PC-3 (cell line): Measurements from ENCODE around the gene EFHC1. TPM values are rescaled to one million over a fixed set of nuclear protein-coding genes. Genes with fewer than 3 reads are reported as not detected.

Experiments
- ATAC-seq: fragments of 200-7000 bp; cut with Tn5 transposase; 2 replicates; pipeline ENCODE4 v1.9.1; 2020; ENCODE audit warnings: mild to moderate bottlenecking, moderate library complexity
- BruUV-seq: library from RNA; stranded (reverse); fragments of 400-500 nt; replicated peaks from 2 replicates; lab custom pipeline; 2021; lab: Mats Ljungman, UMichigan
- CTCF ChIA-PET: fragments of 300-600 bp; sonication (Branson Sonifier 250); formaldehyde crosslinking; loops from one replicate; lab custom pipeline; 2022; ENCODE audit warnings: antibody characterized with exemption; lab: Charles Lee
- POLR2A ChIA-PET: fragments of 300-600 bp; sonication (Branson Sonifier 250); formaldehyde crosslinking; loops from one replicate; lab custom pipeline; 2022; ENCODE audit warnings: antibody characterized with exemption; ENCODE audit not compliant: unreplicated experiment; lab: Charles Lee
- DNase-seq: peaks from one replicate; pipeline ENCODE4 v3.0.0-alpha.2; 2015
- H2AFZ ChIP-seq: fragments of 300-600 bp; sonication (generic); 2 replicates; pipeline ENCODE4 v1.6.0; 2016; ENCODE audit warnings: antibody characterized with exemption, low read length
- H3F3A ChIP-seq: fragments of 300-600 bp; sonication (generic); one replicate; pipeline ENCODE4 v1.6.0; 2017; ENCODE audit warnings: antibody characterized with exemption, low read length, control low read depth, mild to moderate bottlenecking; ENCODE audit not compliant: unreplicated experiment
- H3K27ac ChIP-seq: fragments of 300-600 bp; sonication (generic); 2 replicates; pipeline ENCODE4 v1.5.1; 2016; ENCODE audit warnings: mild to moderate bottlenecking, low read length
- H3K27me3 ChIP-seq: fragments of 300-600 bp; sonication (generic); 2 replicates; pipeline ENCODE4 v1.6.1; 2016; ENCODE audit warnings: low read length, mixed read lengths
- H3K36me3 ChIP-seq: fragments of 300-600 bp; sonication (generic); 2 replicates; pipeline ENCODE4 v1.6.1; 2016; ENCODE audit warnings: low read depth, mixed run types, low read length, mixed read lengths
- H3K4me1 ChIP-seq: fragments of 300-600 bp; sonication (generic); 2 replicates; pipeline ENCODE4 v1.5.1; 2016; ENCODE audit warnings: low read length; ENCODE audit not compliant: insufficient read depth
- H3K4me2 ChIP-seq: fragments of 300-600 bp; sonication (generic); 2 replicates; pipeline ENCODE4 v1.6.0; 2016; ENCODE audit warnings: low read length
- H3K4me3 ChIP-seq: fragments of 300-600 bp; sonication (generic); 2 replicates; pipeline ENCODE4 v1.5.1; 2016; ENCODE audit warnings: mild to moderate bottlenecking, low read length, mixed read lengths
- H3K79me2 ChIP-seq: fragments of 300-600 bp; sonication (generic); 2 replicates; pipeline ENCODE4 v1.6.1; 2017; ENCODE audit warnings: low read length, mixed read lengths
- H3K9ac ChIP-seq: fragments of 300-600 bp; sonication (generic); 2 replicates; pipeline ENCODE4 v1.6.0; 2016; ENCODE audit warnings: mild to moderate bottlenecking, low read length
- H3K9me2 ChIP-seq: fragments of 300-600 bp; sonication (generic); replicated peaks from 2 replicates; pipeline ENCODE4 v1.6.1; 2016; ENCODE audit warnings: mixed run types, low read length, mixed read lengths
- H3K9me3 ChIP-seq: fragments of 300-600 bp; sonication (generic); 2 replicates; pipeline ENCODE4 v1.6.1; 2016; ENCODE audit warnings: low read length, mixed read lengths
- H4K20me1 ChIP-seq: fragments of 300-600 bp; sonication (generic); 2 replicates; pipeline ENCODE4 v1.6.1; 2016; ENCODE audit warnings: low read length, mixed read lengths
- EZH2 ChIP-seq: fragments of 300-600 bp; sonication (generic); IDR thresholded peaks from one replicate; pipeline ENCODE4 v1.6.1; 2017; ENCODE audit warnings: antibody characterized with exemption, mild to moderate bottlenecking, low read length; ENCODE audit not compliant: unreplicated experiment
- EZH2phosphoT487 ChIP-seq: fragments of 300-600 bp; sonication (generic); IDR thresholded peaks from 2 replicates; pipeline ENCODE4 v1.6.1; 2018; ENCODE audit warnings: mild to moderate bottlenecking, antibody characterized with exemption, low read length, borderline replicate concordance
- intact Hi-C: fragments of 100-400 bp; cut with micrococcal nuclease; formaldehyde crosslinking; loops from 2 replicates; pipeline ENCODE4 v1.9.0; 2023
- total RNA-seq: library from RNA; depleted of rRNA; stranded (reverse); fragments of >200 nt; gene quantifications from 2 replicates; pipeline ENCODE4 v1.2.3, GENCODE V29; 2014
- TF ChIP-seq, protein P1 (sequence below): fragments of 300-600 bp; sonication (generic); conservative IDR thresholded peaks from 2 replicates; pipeline ENCODE4 v1.5.1; 2017; ENCODE audit warnings: antibody characterized with exemption, low read depth, mild to moderate bottlenecking, low read length

The EFHC1 gene
- total RNA-seq, 1 experiment from 2014 or later, result 22.4 TPM

DNA sequence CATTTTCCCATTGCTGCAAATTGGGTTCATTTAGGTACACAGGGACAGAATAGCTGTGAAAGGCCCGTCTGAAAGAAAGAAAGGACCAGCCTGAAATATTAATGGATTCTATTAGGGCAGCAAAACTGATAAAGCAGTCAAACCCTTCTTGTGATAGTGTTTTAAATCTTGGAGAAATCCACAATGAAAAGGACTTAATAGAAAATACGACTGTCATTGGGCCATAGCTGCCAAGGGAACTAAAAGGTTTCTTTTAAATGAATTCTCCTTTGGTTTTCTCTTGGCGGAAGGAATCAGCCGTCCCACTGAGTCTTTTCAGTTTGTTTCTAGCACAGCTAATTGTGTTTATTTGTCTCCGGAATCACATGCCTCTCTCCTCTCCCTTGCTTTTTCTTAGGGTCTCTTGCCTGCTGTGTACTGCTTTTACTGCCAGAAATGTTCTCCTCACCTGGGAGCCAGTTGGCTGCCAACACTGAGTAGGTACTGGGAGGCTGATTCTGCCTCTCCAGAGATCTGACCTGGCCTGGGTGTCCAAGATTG, 46.9 kb upstream of the EFHC1 start:
- no peak overlapping the region for H3K4me2 ChIP-seq
- H3K4me3 ChIP-seq, result no peak overlapping the region
- intact Hi-C loops, result no loop called here
- DNase-seq, result no peak
- H3K9me2 ChIP-seq, result no peaks in the 10 kb centered on the region
- no peak for ATAC-seq
- no peaks in the 10 kb centered on the region for H3K9me3 ChIP-seq
- no peaks in the 10 kb centered on the region for H4K20me1 ChIP-seq
- no TSS peak for BruUV-seq
- no peak overlapping the region for H2AFZ ChIP-seq
- ChIA-PET POLR2A (no interaction called here), CTCF (no interaction called here)
- no peaks in the 10 kb centered on the region for H3K79me2 ChIP-seq
- no peaks in the 10 kb centered on the region for H3F3A ChIP-seq
- no peaks in the 10 kb centered on the region for H3K4me1 ChIP-seq
- H3K36me3 ChIP-seq, result no peaks in the 10 kb centered on the region
- H3K9ac ChIP-seq, result no peak overlapping the region
- no peaks in the 10 kb centered on the region for H3K27me3 ChIP-seq
- no peak overlapping the region for H3K27ac ChIP-seq
- TF ChIP-seq, protein P1, sequence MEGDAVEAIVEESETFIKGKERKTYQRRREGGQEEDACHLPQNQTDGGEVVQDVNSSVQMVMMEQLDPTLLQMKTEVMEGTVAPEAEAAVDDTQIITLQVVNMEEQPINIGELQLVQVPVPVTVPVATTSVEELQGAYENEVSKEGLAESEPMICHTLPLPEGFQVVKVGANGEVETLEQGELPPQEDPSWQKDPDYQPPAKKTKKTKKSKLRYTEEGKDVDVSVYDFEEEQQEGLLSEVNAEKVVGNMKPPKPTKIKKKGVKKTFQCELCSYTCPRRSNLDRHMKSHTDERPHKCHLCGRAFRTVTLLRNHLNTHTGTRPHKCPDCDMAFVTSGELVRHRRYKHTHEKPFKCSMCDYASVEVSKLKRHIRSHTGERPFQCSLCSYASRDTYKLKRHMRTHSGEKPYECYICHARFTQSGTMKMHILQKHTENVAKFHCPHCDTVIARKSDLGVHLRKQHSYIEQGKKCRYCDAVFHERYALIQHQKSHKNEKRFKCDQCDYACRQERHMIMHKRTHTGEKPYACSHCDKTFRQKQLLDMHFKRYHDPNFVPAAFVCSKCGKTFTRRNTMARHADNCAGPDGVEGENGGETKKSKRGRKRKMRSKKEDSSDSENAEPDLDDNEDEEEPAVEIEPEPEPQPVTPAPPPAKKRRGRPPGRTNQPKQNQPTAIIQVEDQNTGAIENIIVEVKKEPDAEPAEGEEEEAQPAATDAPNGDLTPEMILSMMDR, result no peak
- TF ChIP-seq EZH2 (no peak), EZH2phosphoT487 (no peak)

DNA sequence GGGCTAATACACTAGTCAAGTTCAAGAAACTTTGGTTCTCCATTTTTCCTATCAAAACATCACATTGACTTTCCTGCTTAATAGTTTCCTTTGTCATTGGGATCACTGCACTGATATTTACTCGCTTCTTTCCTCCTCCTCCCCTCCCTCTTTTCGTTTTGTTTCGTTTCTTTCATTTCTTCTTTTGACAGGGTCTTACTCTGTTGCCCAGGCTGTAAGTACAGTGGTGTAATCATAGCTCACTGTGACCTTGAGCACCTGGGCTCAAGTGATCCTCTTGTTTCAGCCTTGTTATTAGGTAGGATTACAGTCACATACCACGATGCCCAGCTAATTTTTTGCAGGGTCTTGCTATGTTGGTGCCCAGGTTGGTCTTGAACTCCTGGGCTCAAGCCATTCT, 45.9 kb upstream of the EFHC1 start:
- ChIA-PET POLR2A (no interaction called here), CTCF (interaction anchor here (0.6 kb wide), 1 partner anchor 16 kb away, joined by 3 read pairs; no protein-coding TSS in a partner anchor)
- TF ChIP-seq, protein P1, result no peak
- TF ChIP-seq EZH2phosphoT487, result no peak
- no peak for TF ChIP-seq EZH2
- Histone ChIP-seq H3K9ac (no peak overlapping the region), H2AFZ (no peak overlapping the region), H3K27me3 (no peaks in the 10 kb centered on the region), H3K79me2 (no peaks in the 10 kb centered on the region), H3K9me2 (no peaks in the 10 kb centered on the region), H3K9me3 (no peaks in the 10 kb centered on the region), H3K4me2 (no peak overlapping the region), H3K4me1 (no peaks in the 10 kb centered on the region), H3K27ac (no peak overlapping the region), H3K4me3 (no peak overlapping the region), H3K36me3 (no peaks in the 10 kb centered on the region), H3F3A (no peaks in the 10 kb centered on the region), H4K20me1 (no peaks in the 10 kb centered on the region)
- ATAC-seq, result no peak
- intact Hi-C loops, result no loop called here
- no peak for DNase-seq
- no TSS peak for BruUV-seq

DNA sequence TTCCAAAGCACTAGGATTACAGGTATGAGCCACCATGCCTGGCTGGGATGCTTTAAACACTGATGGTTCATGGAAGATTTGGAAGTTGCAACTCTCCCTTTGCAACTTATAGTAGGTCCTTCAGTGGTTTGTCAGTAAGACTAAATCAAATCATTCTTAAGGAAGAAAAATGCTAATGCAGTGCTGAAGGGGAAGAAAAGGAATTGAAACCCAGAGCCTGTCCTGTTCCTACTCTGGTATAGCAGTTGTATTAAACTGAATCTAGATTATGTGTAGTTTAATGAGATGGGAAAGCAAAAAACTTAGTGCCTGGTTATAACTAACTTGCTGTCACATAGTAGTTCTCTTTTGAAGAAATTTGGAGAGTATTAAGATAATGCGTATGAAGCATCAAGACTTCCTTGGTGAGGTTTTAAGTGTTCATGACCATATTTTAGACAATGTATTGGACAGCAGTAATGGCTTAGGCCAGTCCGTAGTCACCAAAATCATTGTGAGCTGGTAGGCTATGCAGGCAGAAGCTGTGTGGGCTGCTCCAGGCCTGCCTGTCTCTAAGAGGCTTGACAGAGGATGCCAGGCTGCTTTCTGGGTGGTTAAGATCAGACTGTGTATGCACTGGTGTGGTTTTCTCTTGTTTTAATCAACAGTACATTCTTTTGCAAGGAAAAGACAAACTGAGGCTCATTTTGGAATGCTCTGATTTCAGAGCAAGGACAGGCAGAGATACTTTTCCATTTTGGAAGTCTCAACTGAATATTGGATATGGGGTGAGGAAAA, 44.2 kb upstream of the EFHC1 start:
- Histone ChIP-seq H3K27ac (no peak overlapping the region), H2AFZ (no peak overlapping the region), H3K4me1 (no peaks in the 10 kb centered on the region), H3K27me3 (no peaks in the 10 kb centered on the region), H3K36me3 (no peaks in the 10 kb centered on the region), H3F3A (no peaks in the 10 kb centered on the region), H3K9me2 (no peaks in the 10 kb centered on the region), H3K9me3 (no peaks in the 10 kb centered on the region), H4K20me1 (no peaks in the 10 kb centered on the region), H3K4me3 (no peak overlapping the region), H3K9ac (no peak overlapping the region), H3K79me2 (no peaks in the 10 kb centered on the region), H3K4me2 (no peak overlapping the region)
- ChIA-PET POLR2A (no interaction called here), CTCF (no interaction called here)
- no TSS peak for BruUV-seq
- ATAC-seq (no peak), DNase-seq (no peak)
- intact Hi-C loops, result no loop called here
- no peak for TF ChIP-seq EZH2
- no peak for TF ChIP-seq EZH2phosphoT487
- TF ChIP-seq, protein P1, result no peak
